NCI-H460 (cell line): ENCODE measurements around the gene GP1BA. TPM values are rescaled to one million over a fixed set of nuclear protein-coding genes. Genes with fewer than 3 reads are reported as not detected.

Experiments used
- DNase-seq: peaks from one replicate; pipeline ENCODE4 v3.0.0-alpha.2; 2016; ENCODE audit warnings: low read depth; ENCODE audit errors: extremely low read depth
- polyA plus RNA-seq: library from polyadenylated mRNA; depleted of rRNA; stranded (reverse); fragments of >200 nt; gene quantifications from 2 replicates; pipeline ENCODE4 v1.2.3, GENCODE V29; 2014; cell fraction: nucleus; rRNA removed
- total RNA-seq: library from RNA; depleted of rRNA; stranded (reverse); fragments of >200 nt; shearing (Covaris generic); gene quantifications from 2 replicates; pipeline ENCODE4 v1.2.3, GENCODE V29; 2014; rRNA removed

Gene GP1BA
- not detected in 2 replicates for total RNA-seq
- polyA plus RNA-seq: not detected in 2 replicates

GRCh38 chr17:4931963-4932362 lies at the start of gene GP1BA:
GP1BA (plus strand) TSS chr17:4932277; CDS start chr17:4932605, 328 bp downstream.
- no peak for DNase-seq

GRCh38 chr17:4884489-4884888 lies 47.6 kb upstream of the GP1BA start:
- DNase-seq: no peak

GRCh38 chr17:4886830-4887229 lies 45.2 kb upstream of the GP1BA start:
- DNase-seq: no peak

GRCh38 chr17:4887581-4887980 lies 44.5 kb upstream of the GP1BA start:
- DNase-seq: no peak

- no peak for DNase-seq
Measured at GRCh38 chr17:4891411-4892410, 40.4 kb upstream of the GP1BA start.

- no peak for DNase-seq
Measured at GRCh38 chr17:4892499-4893221, 39.4 kb upstream of the GP1BA start.

- no peak for DNase-seq
Measured at GRCh38 chr17:4893272-4893671, 38.8 kb upstream of the GP1BA start.

GRCh38 chr17:4893721-4894560 lies 38.1 kb upstream of the GP1BA start:
- no peak for DNase-seq

- DNase-seq: no peak
Measured at GRCh38 chr17:4895121-4895520, 37.0 kb upstream of the GP1BA start.

- DNase-seq: no peak
Measured at GRCh38 chr17:4895657-4896331, 36.3 kb upstream of the GP1BA start.

GRCh38 chr17:4896332-4897197 lies 35.5 kb upstream of the GP1BA start:
- no peak for DNase-seq

- DNase-seq: no peak
Measured at GRCh38 chr17:4897198-4897687, 34.8 kb upstream of the GP1BA start.

- no peak for DNase-seq
Measured at GRCh38 chr17:4897785-4898184, 34.3 kb upstream of the GP1BA start.

- no peak for DNase-seq
Measured at GRCh38 chr17:4898351-4898750, 33.7 kb upstream of the GP1BA start.

- DNase-seq: no peak
Measured at GRCh38 chr17:4898927-4899326, 33.1 kb upstream of the GP1BA start.

GRCh38 chr17:4899341-4900230 lies 32.5 kb upstream of the GP1BA start, which contains the start of gene C17orf107:
C17orf107 (plus strand) TSS chr17:4899536; CDS start chr17:4899763, 227 bp downstream.
- no peak for DNase-seq

GRCh38 chr17:4900231-4901107 lies 31.6 kb upstream of the GP1BA start:
- no peak for DNase-seq
